ENCODE results near the gene ANKLE2.

The ANKLE2 gene

GRCh38 chr12:132743831-132744230, 17.8 kb downstream of the ANKLE2 start:
- Histone ChIP-seq H3K9me3 (ENCODE audit: control insufficient read depth in 2 of 2, low read length in 2 of 2) (no peaks in the 10 kb centered on the region), H3K36me3 (ENCODE audit: control insufficient read depth in 2 of 2, insufficient read depth in 2 of 2, low read length in 2 of 2) (peaks cover 77 to 85% of the 10 kb centered on the region in 2 donors), H3K4me3 (ENCODE audit: low read length in 2 of 2) (no peak overlapping the region), H3K27ac (ENCODE audit: low read length) (no peak overlapping the region), H3K4me1 (ENCODE audit: control insufficient read depth, insufficient read depth, low read length) (no peaks in the 10 kb centered on the region), H3K9ac (ENCODE audit: low read length in 2 of 2) (no peak overlapping the region), H3K27me3 (ENCODE audit: control insufficient read depth in 1 of 2, insufficient read depth in 2 of 2, low read length in 2 of 2) (no peaks in the 10 kb centered on the region)

- H3K9ac ChIP-seq (ENCODE audit: low read length in 2 of 2): no peak overlapping the region
- no peak overlapping the region for H3K27ac ChIP-seq (ENCODE audit: low read length)
- H3K9me3 ChIP-seq (ENCODE audit: control insufficient read depth in 2 of 2, low read length in 2 of 2): no peaks in the 10 kb centered on the region
- H3K4me3 ChIP-seq (ENCODE audit: low read length in 2 of 2): no peak overlapping the region
- H3K36me3 ChIP-seq (ENCODE audit: control insufficient read depth in 2 of 2, insufficient read depth in 2 of 2, low read length in 2 of 2): peaks cover 66 to 79% of the 10 kb centered on the region in 2 donors
- H3K27me3 ChIP-seq (ENCODE audit: control insufficient read depth in 1 of 2, insufficient read depth in 2 of 2, low read length in 2 of 2): no peaks in the 10 kb centered on the region
- H3K4me1 ChIP-seq (ENCODE audit: control insufficient read depth, insufficient read depth, low read length): no peaks in the 10 kb centered on the region
Measured at GRCh38 chr12:132741620-132742019, 20.0 kb downstream of the ANKLE2 start.

- Histone ChIP-seq H3K9ac (ENCODE audit: low read length in 2 of 2) (no peak overlapping the region), H3K36me3 (ENCODE audit: control insufficient read depth in 2 of 2, insufficient read depth in 2 of 2, low read length in 2 of 2) (peaks cover 65 to 80% of the 10 kb centered on the region in 2 donors), H3K4me3 (ENCODE audit: low read length in 2 of 2) (no peak overlapping the region)
Measured at GRCh38 chr12:132740652-132741051, 21.0 kb downstream of the ANKLE2 start.

GRCh38 chr12:132740313-132740646, 21.4 kb downstream of the ANKLE2 start:
- Histone ChIP-seq H3K36me3 (ENCODE audit: control insufficient read depth in 2 of 2, insufficient read depth in 2 of 2, low read length in 2 of 2) (peaks cover 64 to 80% of the 10 kb centered on the region in 2 donors), H3K4me1 (ENCODE audit: control insufficient read depth, insufficient read depth, low read length) (no peaks in the 10 kb centered on the region), H3K9ac (ENCODE audit: low read length in 2 of 2) (no peak overlapping the region), H3K9me3 (ENCODE audit: control insufficient read depth in 2 of 2, low read length in 2 of 2) (no peaks in the 10 kb centered on the region), H3K27ac (ENCODE audit: low read length) (no peak overlapping the region), H3K4me3 (ENCODE audit: low read length in 2 of 2) (no peak overlapping the region), H3K27me3 (ENCODE audit: control insufficient read depth in 1 of 2, insufficient read depth in 2 of 2, low read length in 2 of 2) (no peaks in the 10 kb centered on the region)

More at GRCh38 chr12:132740652-132741051, 21.0 kb downstream of the ANKLE2 start:
- Histone ChIP-seq H3K9me3 (ENCODE audit: control insufficient read depth in 2 of 2, low read length in 2 of 2) (no peaks in the 10 kb centered on the region), H3K27me3 (ENCODE audit: control insufficient read depth in 1 of 2, insufficient read depth in 2 of 2, low read length in 2 of 2) (no peaks in the 10 kb centered on the region), H3K4me1 (ENCODE audit: control insufficient read depth, insufficient read depth, low read length) (no peaks in the 10 kb centered on the region), H3K27ac (ENCODE audit: low read length) (no peak overlapping the region)

DNA sequence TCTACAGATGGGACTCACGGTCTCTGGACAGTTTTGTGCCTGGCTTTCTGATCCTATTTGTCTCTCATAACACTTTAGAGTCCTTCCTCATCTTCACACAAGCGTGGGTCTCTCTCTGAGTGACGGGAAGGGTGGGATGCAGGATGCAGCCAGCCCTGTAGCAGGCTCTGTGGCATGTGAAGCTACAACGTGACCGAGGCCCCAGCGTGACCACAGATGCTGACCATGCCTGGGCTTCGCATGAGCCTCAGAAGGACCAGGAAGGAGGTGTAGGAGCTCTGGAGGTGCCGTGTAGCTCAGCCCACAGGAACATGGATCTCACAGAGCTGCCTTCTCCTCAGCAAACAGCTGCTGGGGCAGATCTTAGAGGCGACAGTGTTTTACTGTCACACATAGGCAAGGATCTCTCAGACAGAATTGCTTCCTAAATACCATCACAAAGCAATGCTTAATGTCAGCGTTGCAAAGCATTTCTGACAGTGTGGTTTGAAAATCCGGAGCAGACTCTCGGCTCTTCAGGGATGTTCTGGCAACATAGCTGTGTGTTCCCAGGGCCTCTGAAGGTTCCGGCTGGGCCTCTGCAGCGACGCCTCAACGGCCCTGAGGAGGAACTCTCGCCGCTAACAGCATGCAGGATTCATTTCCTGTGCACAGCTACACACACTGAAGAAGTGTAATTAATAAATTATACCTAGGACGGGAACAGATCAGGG, 21.9 kb downstream of the ANKLE2 start:
- Histone ChIP-seq H3K4me3 (ENCODE audit: low read length in 2 of 2) (no peak overlapping the region), H3K27me3 (ENCODE audit: control insufficient read depth in 1 of 2, insufficient read depth in 2 of 2, low read length in 2 of 2) (no peaks in the 10 kb centered on the region), H3K9ac (ENCODE audit: low read length in 2 of 2) (no peak overlapping the region), H3K36me3 (ENCODE audit: control insufficient read depth in 2 of 2, insufficient read depth in 2 of 2, low read length in 2 of 2) (peaks cover 64 to 80% of the 10 kb centered on the region in 2 donors), H3K27ac (ENCODE audit: low read length) (no peak overlapping the region), H3K9me3 (ENCODE audit: control insufficient read depth in 2 of 2, low read length in 2 of 2) (no peaks in the 10 kb centered on the region), H3K4me1 (ENCODE audit: control insufficient read depth, insufficient read depth, low read length) (no peaks in the 10 kb centered on the region)

GRCh38 chr12:132736913-132737312, 24.7 kb downstream of the ANKLE2 start:
- no peaks in the 10 kb centered on the region for H3K9me3 ChIP-seq (ENCODE audit: control insufficient read depth in 2 of 2, low read length in 2 of 2)
- no peak overlapping the region for H3K4me3 ChIP-seq (ENCODE audit: low read length in 2 of 2)
- H3K27me3 ChIP-seq (ENCODE audit: control insufficient read depth in 1 of 2, insufficient read depth in 2 of 2, low read length in 2 of 2): no peaks in the 10 kb centered on the region
- no peak overlapping the region for H3K27ac ChIP-seq (ENCODE audit: low read length)
- H3K9ac ChIP-seq (ENCODE audit: low read length in 2 of 2): no peak overlapping the region
- H3K36me3 ChIP-seq (ENCODE audit: control insufficient read depth in 2 of 2, insufficient read depth in 2 of 2, low read length in 2 of 2): peaks cover 77 to 87% of the 10 kb centered on the region in 2 donors
- H3K4me1 ChIP-seq (ENCODE audit: control insufficient read depth, insufficient read depth, low read length): no peaks in the 10 kb centered on the region

- Histone ChIP-seq H3K9me3 (ENCODE audit: control insufficient read depth in 2 of 2, low read length in 2 of 2) (no peaks in the 10 kb centered on the region), H3K4me3 (ENCODE audit: low read length in 2 of 2) (no peak overlapping the region), H3K27ac (ENCODE audit: low read length) (no peak overlapping the region), H3K36me3 (ENCODE audit: control insufficient read depth in 2 of 2, insufficient read depth in 2 of 2, low read length in 2 of 2) (peaks cover 75 to 87% of the 10 kb centered on the region in 2 donors), H3K27me3 (ENCODE audit: control insufficient read depth in 1 of 2, insufficient read depth in 2 of 2, low read length in 2 of 2) (no peaks in the 10 kb centered on the region), H3K4me1 (ENCODE audit: control insufficient read depth, insufficient read depth, low read length) (no peaks in the 10 kb centered on the region), H3K9ac (ENCODE audit: low read length in 2 of 2) (no peak overlapping the region)
Measured at GRCh38 chr12:132736378-132736777, 25.3 kb downstream of the ANKLE2 start.

DNA sequence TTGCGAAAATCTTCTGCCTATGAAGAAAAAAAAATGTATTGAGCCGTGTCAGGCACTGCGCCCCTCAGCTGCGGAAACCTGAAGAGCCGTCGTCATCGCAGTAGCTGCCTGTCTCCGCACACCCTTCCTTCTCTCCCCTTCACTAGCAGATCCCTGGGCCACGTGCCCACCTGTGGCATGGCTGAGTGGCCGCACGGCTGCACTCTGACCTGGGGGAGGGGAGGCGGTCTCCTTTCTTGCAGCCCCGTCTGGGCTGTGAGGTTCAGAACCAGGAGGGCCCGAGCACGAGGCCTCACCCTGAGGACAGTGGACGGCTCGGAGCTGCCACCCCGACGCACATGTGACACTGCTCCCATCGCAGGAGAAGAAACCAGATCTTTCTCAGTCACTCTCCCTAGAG, 26.1 kb downstream of the ANKLE2 start:
- H3K27me3 ChIP-seq (ENCODE audit: control insufficient read depth in 1 of 2, insufficient read depth in 2 of 2, low read length in 2 of 2): no peaks in the 10 kb centered on the region
- H3K9me3 ChIP-seq (ENCODE audit: control insufficient read depth in 2 of 2, low read length in 2 of 2): no peaks in the 10 kb centered on the region
- no peak overlapping the region for H3K9ac ChIP-seq (ENCODE audit: low read length in 2 of 2)
- H3K36me3 ChIP-seq (ENCODE audit: control insufficient read depth in 2 of 2, insufficient read depth in 2 of 2, low read length in 2 of 2): peaks cover 66 to 85% of the 10 kb centered on the region in 2 donors
- H3K4me3 ChIP-seq (ENCODE audit: low read length in 2 of 2): no peak overlapping the region
- H3K27ac ChIP-seq (ENCODE audit: low read length): no peak overlapping the region
- no peaks in the 10 kb centered on the region for H3K4me1 ChIP-seq (ENCODE audit: control insufficient read depth, insufficient read depth, low read length)

DNA sequence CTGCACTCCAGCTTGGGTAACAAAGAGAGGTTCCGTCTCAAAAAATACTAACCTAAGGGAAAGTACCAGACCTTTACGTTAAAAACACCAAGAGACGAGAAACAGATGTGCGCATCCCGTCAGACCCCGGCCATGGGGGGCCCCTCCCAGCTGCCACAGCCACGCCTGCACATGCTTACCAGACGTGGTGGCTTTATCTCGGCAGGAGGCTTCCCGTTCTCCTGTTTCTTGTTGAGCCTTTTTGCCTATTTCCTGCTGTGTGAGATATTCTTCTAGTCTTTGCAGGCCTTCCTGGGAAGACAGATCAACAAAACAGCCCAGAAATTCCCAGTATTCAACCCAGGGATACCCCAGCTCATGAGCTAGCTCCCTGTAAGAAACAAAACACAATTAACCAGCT, 27.4 kb downstream of the ANKLE2 start:
- H3K27me3 ChIP-seq (ENCODE audit: control insufficient read depth in 1 of 2, insufficient read depth in 2 of 2, low read length in 2 of 2): no peaks in the 10 kb centered on the region
- no peak overlapping the region for H3K4me3 ChIP-seq (ENCODE audit: low read length in 2 of 2)
- no peaks in the 10 kb centered on the region for H3K4me1 ChIP-seq (ENCODE audit: control insufficient read depth, insufficient read depth, low read length)
- H3K9ac ChIP-seq (ENCODE audit: low read length in 2 of 2): no peak overlapping the region
- H3K9me3 ChIP-seq (ENCODE audit: control insufficient read depth in 2 of 2, low read length in 2 of 2): no peaks in the 10 kb centered on the region
- H3K27ac ChIP-seq (ENCODE audit: low read length): no peak overlapping the region
- H3K36me3 ChIP-seq (ENCODE audit: control insufficient read depth in 2 of 2, insufficient read depth in 2 of 2, low read length in 2 of 2): peaks cover 62 to 79% of the 10 kb centered on the region in 2 donors

GRCh38 chr12:132731574-132731973, 30.1 kb downstream of the ANKLE2 start:
- peaks cover 67 to 82% of the 10 kb centered on the region in 2 donors for H3K36me3 ChIP-seq (ENCODE audit: control insufficient read depth in 2 of 2, insufficient read depth in 2 of 2, low read length in 2 of 2)
- no peak overlapping the region for H3K4me3 ChIP-seq (ENCODE audit: low read length in 2 of 2)
- H3K9ac ChIP-seq (ENCODE audit: low read length in 2 of 2): no peak overlapping the region
- H3K27ac ChIP-seq (ENCODE audit: low read length): no peak overlapping the region
- H3K9me3 ChIP-seq (ENCODE audit: control insufficient read depth in 2 of 2, low read length in 2 of 2): no peaks in the 10 kb centered on the region
- no peaks in the 10 kb centered on the region for H3K27me3 ChIP-seq (ENCODE audit: control insufficient read depth in 1 of 2, insufficient read depth in 2 of 2, low read length in 2 of 2)
- no peaks in the 10 kb centered on the region for H3K4me1 ChIP-seq (ENCODE audit: control insufficient read depth, insufficient read depth, low read length)

- H3K27ac ChIP-seq (ENCODE audit: low read length): no peak overlapping the region
- H3K36me3 ChIP-seq (ENCODE audit: control insufficient read depth in 2 of 2, insufficient read depth in 2 of 2, low read length in 2 of 2): peaks cover 71 to 83% of the 10 kb centered on the region in 2 donors
- H3K4me3 ChIP-seq (ENCODE audit: low read length in 2 of 2): no peak overlapping the region
- no peaks in the 10 kb centered on the region for H3K27me3 ChIP-seq (ENCODE audit: control insufficient read depth in 1 of 2, insufficient read depth in 2 of 2, low read length in 2 of 2)
- H3K4me1 ChIP-seq (ENCODE audit: control insufficient read depth, insufficient read depth, low read length): no peaks in the 10 kb centered on the region
- H3K9me3 ChIP-seq (ENCODE audit: control insufficient read depth in 2 of 2, low read length in 2 of 2): no peaks in the 10 kb centered on the region
- no peak overlapping the region for H3K9ac ChIP-seq (ENCODE audit: low read length in 2 of 2)
Measured at GRCh38 chr12:132730353-132730752, 31.3 kb downstream of the ANKLE2 start.
